Smooth muscle cell (in vitro differentiated cells): ENCODE results near the gene TEX36. TPM values are rescaled to one million over a fixed set of nuclear protein-coding genes. Genes with fewer than 3 reads are reported as not detected.

ENCODE experiments used
- DNase-seq: peaks from one replicate; lab custom pipeline; 2025; ENCODE audit not compliant: unreplicated experiment; lab: John Stamatoyannopoulos, UW
- H2AFZ ChIP-seq: fragments of 200-600 bp; sonication (generic); 2 replicates; pipeline ENCODE4 v1.6.0; 2016; ENCODE audit warnings: antibody characterized with exemption, low read depth, mild to moderate bottlenecking
- H3F3A ChIP-seq: fragments of 200-600 bp; sonication (generic); 2 replicates; pipeline ENCODE4 v1.6.0; 2017; ENCODE audit warnings: antibody characterized with exemption, low read depth
- H3K27ac ChIP-seq: fragments of 200-600 bp; sonication (generic); 2 replicates; pipeline ENCODE4 v1.5.1; 2016; ENCODE audit warnings: low read depth, mild to moderate bottlenecking
- H3K27me3 ChIP-seq: fragments of 200-600 bp; sonication (generic); 2 replicates; pipeline ENCODE4 v1.6.1; 2016; ENCODE audit warnings: low read depth, mild to moderate bottlenecking
- H3K36me3 ChIP-seq: fragments of 200-600 bp; sonication (generic); 2 replicates; pipeline ENCODE4 v1.5.1; 2016; ENCODE audit warnings: low read depth
- H3K4me1 ChIP-seq: fragments of 200-600 bp; sonication (generic); 2 replicates; pipeline ENCODE4 v1.5.1; 2016; ENCODE audit warnings: low read depth
- H3K4me2 ChIP-seq: fragments of 200-600 bp; sonication (generic); 2 replicates; pipeline ENCODE4 v1.6.0; 2016; ENCODE audit warnings: mild to moderate bottlenecking
- H3K4me3 ChIP-seq: fragments of 200-600 bp; sonication (generic); 2 replicates; pipeline ENCODE4 v1.5.1; 2016; ENCODE audit warnings: mild to moderate bottlenecking
- H3K79me2 ChIP-seq: fragments of 200-600 bp; sonication (generic); 2 replicates; pipeline ENCODE4 v1.6.0; 2016; ENCODE audit warnings: low read depth, mild to moderate bottlenecking
- H3K9ac ChIP-seq: fragments of 200-600 bp; sonication (generic); 2 replicates; pipeline ENCODE4 v1.6.0; 2016; ENCODE audit warnings: low read depth
- H3K9me3 ChIP-seq: fragments of 200-600 bp; sonication (generic); replicated peaks from 2 replicates; pipeline ENCODE4 v1.5.1; 2016; ENCODE audit warnings: low read depth
- H4K20me1 ChIP-seq: fragments of 200-600 bp; sonication (generic); 2 replicates; pipeline ENCODE4 v1.6.0; 2016; ENCODE audit warnings: low read depth
- CTCF ChIP-seq: fragments of 200-600 bp; sonication (generic); IDR thresholded peaks from 2 replicates; pipeline ENCODE4 v1.5.1; 2017; ENCODE audit warnings: borderline replicate concordance, mild to moderate bottlenecking, antibody characterized with exemption; ENCODE audit not compliant: insufficient read depth, poor library complexity, severe bottlenecking
- WGBS: methylation state at CpG from one replicate; pipeline ENCODE4 v1.1.7; 2016; ENCODE audit warnings: low lambda C conversion rate; 5-methylcytosine and 5-hydroxymethylcytosine counted together
- polyA plus RNA-seq: library from polyadenylated mRNA; unstranded; fragments of >200 nt; fragmentation: Nextera tagmentation; extraction: Ambion mirVana; gene quantifications from 2 replicates; pipeline ENCODE4 v1.2.1, GENCODE V29; 2016
- total RNA-seq: library from RNA; depleted of rRNA; stranded (reverse); fragments of >200 nt; gene quantifications from 2 replicates; pipeline ENCODE4 v1.2.3, GENCODE V29; 2014

The TEX36 gene
- total and polyA plus RNA-seq, 2 experiments from 2014 or later, result not detected

- Histone ChIP-seq H3K4me1 (no peaks in the 10 kb centered on the region), H3K27me3 (peaks cover 3% of the 10 kb centered on the region), H3K4me3 (no peak overlapping the region), H2AFZ (no peak overlapping the region), H3K27ac (no peak overlapping the region), H3F3A (peaks cover 5% of the 10 kb centered on the region), H3K36me3 (no peaks in the 10 kb centered on the region), H3K79me2 (no peaks in the 10 kb centered on the region), H3K9ac (no peak overlapping the region), H3K4me2 (no peak overlapping the region), H4K20me1 (no peaks in the 10 kb centered on the region), H3K9me3 (no peaks in the 10 kb centered on the region)
- WGBS, result 64% methylated on average over 8 of the region's 8 CpGs
- no peak for DNase-seq
- TF ChIP-seq CTCF, result no peak
These were observed 7.1 kb upstream of the TEX36 start for GRCh38 chr10:125689955-125690569.

- no peaks in the 10 kb centered on the region for H4K20me1 ChIP-seq
- H3K4me3 ChIP-seq, result no peak overlapping the region
- H3K9me3 ChIP-seq, result no peaks in the 10 kb centered on the region
- 67% methylated on average over 3 of the region's 3 CpGs for WGBS
- H3K27ac ChIP-seq, result no peak overlapping the region
- H3K4me1 ChIP-seq, result no peaks in the 10 kb centered on the region
- H2AFZ ChIP-seq, result no peak overlapping the region
- no peak overlapping the region for H3K4me2 ChIP-seq
- no peaks in the 10 kb centered on the region for H3K79me2 ChIP-seq
- TF ChIP-seq CTCF, result no peak
- H3F3A ChIP-seq, result no peaks in the 10 kb centered on the region
- peaks cover 3% of the 10 kb centered on the region for H3K27me3 ChIP-seq
- no peak overlapping the region for H3K9ac ChIP-seq
- DNase-seq, result no peak
- H3K36me3 ChIP-seq, result no peaks in the 10 kb centered on the region
These were observed 4.7 kb upstream of the TEX36 start for GRCh38 chr10:125687507-125688185.

GRCh38 chr10:125684581-125684980 lies 1.6 kb upstream of the TEX36 start:
- no peak for TF ChIP-seq CTCF
- Histone ChIP-seq H3K9ac (no peak overlapping the region), H4K20me1 (no peaks in the 10 kb centered on the region), H3F3A (no peaks in the 10 kb centered on the region), H3K4me2 (no peak overlapping the region), H3K36me3 (no peaks in the 10 kb centered on the region), H3K4me3 (no peak overlapping the region), H2AFZ (no peak overlapping the region), H3K4me1 (no peaks in the 10 kb centered on the region), H3K79me2 (no peaks in the 10 kb centered on the region), H3K27ac (no peak overlapping the region), H3K9me3 (no peaks in the 10 kb centered on the region), H3K27me3 (no peaks in the 10 kb centered on the region)
- DNase-seq, result no peak
- WGBS, result 86% methylated on average over 5 of the region's 5 CpGs

GRCh38 chr10:125683821-125684220 lies 858 bp upstream of the TEX36 start:
- Histone ChIP-seq H3K9me3 (no peaks in the 10 kb centered on the region), H3K4me1 (no peaks in the 10 kb centered on the region), H3K79me2 (no peaks in the 10 kb centered on the region), H3K36me3 (no peaks in the 10 kb centered on the region), H3K27me3 (no peaks in the 10 kb centered on the region), H3K4me2 (no peak overlapping the region), H2AFZ (no peak overlapping the region), H3K9ac (no peak overlapping the region), H3K4me3 (no peak overlapping the region), H3F3A (no peaks in the 10 kb centered on the region), H4K20me1 (no peaks in the 10 kb centered on the region), H3K27ac (no peak overlapping the region)
- no peak for TF ChIP-seq CTCF
- 93% methylated on average over 7 of the region's 7 CpGs for WGBS
- DNase-seq, result no peak
